MM.1S (cell line): ENCODE data around the gene PTPRG.

Experiments
- EZH2phosphoT487 ChIP-seq: fragments of 300-600 bp; sonication (generic); IDR thresholded peaks from 2 replicates; pipeline ENCODE4 v1.6.1; 2018; ENCODE audit warnings: antibody characterized with exemption, low read length
- TF ChIP-seq, protein P1 (sequence below): fragments of 300-600 bp; sonication (generic); IDR thresholded peaks from 2 replicates; pipeline ENCODE4 v1.5.1; 2016; ENCODE audit warnings: antibody characterized with exemption, low read length, mixed read lengths

GRCh38 chr3:61915296-61915695, 353.9 kb downstream of the PTPRG start:
- TF ChIP-seq, protein P1, sequence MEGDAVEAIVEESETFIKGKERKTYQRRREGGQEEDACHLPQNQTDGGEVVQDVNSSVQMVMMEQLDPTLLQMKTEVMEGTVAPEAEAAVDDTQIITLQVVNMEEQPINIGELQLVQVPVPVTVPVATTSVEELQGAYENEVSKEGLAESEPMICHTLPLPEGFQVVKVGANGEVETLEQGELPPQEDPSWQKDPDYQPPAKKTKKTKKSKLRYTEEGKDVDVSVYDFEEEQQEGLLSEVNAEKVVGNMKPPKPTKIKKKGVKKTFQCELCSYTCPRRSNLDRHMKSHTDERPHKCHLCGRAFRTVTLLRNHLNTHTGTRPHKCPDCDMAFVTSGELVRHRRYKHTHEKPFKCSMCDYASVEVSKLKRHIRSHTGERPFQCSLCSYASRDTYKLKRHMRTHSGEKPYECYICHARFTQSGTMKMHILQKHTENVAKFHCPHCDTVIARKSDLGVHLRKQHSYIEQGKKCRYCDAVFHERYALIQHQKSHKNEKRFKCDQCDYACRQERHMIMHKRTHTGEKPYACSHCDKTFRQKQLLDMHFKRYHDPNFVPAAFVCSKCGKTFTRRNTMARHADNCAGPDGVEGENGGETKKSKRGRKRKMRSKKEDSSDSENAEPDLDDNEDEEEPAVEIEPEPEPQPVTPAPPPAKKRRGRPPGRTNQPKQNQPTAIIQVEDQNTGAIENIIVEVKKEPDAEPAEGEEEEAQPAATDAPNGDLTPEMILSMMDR, result no peak
- no peak for TF ChIP-seq EZH2phosphoT487
